ENCODE data around the gene ORM2. TPM values are rescaled to one million over a fixed set of nuclear protein-coding genes. Genes with fewer than 3 reads are reported as not detected.

The ORM2 gene
- polyA plus RNA-seq, 1 donor = not detected

DNA sequence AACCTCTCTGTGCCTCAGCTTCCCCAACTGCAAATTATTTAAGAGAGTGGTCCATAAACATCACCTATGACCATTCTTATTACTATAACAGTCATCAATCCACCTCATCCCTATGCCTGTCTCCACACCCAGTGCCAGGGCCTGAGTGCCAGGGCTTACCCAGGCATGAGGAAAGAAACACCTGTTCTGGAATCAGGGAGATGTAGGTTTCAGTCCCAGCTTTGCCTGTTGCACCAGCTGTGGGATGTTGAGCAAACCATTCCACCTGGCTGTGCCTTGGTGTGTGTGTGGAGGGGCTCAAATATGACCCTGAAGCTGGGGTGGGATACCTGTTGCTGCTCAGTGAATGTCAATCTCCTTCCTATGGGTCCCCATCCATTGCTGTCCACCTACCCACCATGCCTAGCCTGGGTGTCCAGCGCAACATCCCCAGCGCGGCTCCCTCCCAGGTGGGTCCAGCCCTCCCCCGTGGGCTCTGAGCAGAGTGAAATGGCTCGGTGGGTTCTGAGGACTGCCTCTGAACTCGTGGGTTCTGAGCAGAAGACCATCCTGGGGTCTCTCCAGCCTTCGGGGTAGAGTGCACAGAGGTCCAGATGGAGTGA is 41.8 kb downstream of the ORM2 start:
- DNase-seq = no peak

DNA sequence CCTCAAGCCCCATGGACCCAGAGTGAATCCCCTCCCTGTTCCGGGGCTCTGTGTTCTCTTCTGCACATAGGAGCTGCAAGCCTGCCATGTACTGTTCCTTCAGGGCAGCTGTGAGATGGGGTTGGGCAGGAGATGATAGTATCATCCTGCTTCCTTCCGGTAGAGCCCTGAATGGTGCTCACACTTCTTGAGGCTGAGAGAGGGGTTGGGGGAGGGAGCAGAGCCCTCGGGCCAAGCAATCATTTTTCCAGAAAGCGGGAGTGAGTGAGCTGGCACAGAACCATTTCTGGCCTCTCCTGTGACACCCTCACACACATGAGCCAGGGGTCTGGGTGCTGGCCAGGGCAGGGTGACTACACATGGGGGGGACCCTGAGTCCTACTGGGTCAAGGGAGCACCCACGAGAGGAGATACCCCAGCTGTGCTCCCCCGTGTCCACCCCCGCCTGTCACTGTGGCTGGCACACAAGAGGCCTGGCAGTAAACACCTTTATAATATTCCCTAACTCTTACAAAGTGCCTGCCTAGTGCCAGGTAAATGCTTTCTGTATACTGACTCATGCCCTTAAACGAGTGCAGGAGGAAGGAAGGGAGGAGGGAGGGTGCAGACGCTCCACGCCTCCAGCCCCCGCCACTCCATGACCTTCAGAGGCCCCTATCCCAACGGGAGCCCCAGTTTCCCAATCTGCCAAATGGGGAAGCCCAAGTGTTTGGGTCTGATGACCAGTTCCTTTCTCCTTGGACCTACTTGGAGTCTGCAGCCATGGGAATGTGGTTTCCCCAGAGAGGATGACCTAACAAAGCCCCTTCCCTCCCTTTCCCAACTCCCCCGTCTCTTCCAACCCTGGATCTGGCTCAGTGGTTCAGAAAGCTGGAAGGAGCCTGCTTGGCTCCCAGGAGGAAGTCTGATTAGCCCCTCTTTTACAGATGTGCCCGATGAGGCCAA is 42.6 kb downstream of the ORM2 start:
- DNase-seq = no peak

DNA sequence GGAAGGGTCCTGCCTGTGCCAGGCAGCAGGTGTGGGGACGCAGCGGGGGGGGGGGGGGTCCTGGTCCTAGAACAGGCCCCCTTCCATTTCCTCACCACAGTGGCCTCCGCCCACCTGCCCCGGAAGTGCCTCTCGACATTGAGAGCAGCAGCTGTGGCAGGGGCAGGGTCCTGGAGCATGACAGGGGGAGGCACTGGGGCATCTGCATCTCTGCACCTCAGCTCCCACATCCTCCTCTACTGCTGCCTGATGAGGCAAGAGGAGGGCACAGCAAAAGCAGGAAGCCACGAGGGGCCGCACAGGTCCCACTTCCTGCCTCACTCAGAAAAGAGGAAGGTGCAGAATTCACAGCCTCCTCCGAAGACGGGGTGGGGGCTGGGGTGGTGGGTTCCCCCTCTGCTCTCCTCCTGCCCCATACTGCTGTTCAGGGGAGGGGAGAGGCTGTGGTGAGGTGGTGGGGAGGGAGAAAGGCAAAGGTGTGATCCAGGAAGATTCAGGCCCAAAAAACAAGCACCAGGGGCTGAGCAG is 43.3 kb downstream of the ORM2 start:
- no peak for DNase-seq

DNA sequence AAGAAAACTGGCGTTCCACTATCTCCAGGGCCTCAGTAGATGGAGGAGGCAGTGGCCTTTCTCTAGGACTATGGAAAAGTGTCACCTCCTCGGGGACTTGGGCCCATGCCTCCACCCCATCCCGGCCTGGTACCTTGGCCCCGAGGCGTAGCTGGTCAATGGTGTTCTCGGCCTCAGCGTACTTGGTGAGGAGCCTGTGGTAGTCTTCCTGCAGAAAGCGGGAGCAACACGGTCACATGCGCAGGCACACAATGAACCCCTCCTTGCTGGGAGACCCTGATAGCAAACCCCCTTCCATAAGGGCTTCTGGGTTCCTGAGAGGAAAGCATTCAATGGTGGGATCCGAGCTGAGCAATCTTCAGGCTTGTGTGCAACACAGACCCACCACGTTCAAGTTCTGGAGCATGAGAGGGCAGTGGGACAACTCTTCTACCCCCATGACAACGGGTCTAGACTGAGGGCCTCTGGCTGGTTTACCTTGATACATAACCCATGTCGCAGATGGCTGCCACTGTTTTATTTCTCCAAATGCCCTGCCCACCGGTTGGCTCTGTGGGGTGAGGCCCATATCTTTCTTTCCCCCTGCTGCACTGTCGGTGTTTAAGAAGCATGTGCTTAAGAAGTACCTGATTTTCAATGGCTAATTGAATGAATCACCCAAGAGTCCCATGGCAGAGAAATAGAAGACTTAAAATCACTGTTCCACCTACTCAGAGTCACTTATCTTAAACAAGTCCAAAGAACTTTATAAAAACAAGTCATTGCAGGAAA is 44.5 kb downstream of the ORM2 start:
- no peak for DNase-seq

DNA sequence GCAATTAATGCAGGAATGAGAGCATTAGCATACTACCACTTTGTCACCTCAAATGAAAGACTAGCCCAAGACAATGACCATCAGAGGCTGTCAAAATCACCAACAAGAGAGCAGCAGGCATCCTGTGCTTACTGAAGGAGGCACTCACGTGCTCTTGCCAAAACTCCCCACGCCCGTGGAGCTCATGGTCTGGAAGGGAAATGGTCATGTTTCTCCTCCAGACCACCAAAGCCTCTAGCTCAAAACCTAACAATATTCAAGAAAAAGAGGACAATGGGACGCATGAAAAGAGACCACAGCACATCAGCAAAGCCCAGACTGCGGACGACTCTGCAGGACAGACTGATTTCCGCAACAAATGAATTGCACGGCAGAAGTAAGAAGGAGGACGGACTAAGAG is 45.3 kb downstream of the ORM2 start:
- DNase-seq = no peak

DNA sequence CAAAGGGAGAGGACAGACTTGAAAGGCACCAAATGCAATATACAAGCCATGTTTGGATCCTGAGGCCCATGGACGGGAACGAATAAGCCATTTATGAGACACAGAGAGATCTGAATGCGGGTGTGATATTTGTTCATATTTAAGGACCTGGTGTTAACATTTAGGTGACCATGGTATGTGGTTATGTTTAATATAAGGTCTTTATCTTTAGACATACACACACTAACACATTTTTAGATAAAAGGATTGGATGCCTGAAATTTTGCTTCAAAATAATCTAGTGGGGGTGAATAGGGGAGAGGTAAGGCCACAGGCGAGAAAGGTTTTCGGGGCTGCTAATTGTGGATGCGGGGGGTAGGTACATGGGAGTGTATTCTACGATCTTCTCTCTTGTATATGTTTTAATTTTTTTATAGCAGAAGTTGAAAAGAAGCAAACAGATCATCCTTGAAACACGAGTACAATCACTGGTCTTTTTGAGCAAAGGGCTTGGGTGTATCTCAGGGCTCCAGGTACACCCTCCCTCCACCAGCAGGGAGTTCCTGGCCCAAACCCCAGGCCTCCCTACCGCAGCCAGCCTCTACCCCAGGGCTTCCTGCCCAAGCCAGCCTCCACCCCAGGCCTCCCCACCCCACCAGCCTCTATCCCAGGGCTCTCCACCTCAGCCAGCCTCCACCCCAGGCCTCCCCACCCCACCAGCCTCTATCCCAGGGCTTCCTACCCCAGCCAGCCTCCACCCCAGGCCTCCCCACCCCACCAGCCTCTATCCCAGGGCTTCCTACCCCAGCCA is 45.9 kb downstream of the ORM2 start:
- DNase-seq = no peak

DNA sequence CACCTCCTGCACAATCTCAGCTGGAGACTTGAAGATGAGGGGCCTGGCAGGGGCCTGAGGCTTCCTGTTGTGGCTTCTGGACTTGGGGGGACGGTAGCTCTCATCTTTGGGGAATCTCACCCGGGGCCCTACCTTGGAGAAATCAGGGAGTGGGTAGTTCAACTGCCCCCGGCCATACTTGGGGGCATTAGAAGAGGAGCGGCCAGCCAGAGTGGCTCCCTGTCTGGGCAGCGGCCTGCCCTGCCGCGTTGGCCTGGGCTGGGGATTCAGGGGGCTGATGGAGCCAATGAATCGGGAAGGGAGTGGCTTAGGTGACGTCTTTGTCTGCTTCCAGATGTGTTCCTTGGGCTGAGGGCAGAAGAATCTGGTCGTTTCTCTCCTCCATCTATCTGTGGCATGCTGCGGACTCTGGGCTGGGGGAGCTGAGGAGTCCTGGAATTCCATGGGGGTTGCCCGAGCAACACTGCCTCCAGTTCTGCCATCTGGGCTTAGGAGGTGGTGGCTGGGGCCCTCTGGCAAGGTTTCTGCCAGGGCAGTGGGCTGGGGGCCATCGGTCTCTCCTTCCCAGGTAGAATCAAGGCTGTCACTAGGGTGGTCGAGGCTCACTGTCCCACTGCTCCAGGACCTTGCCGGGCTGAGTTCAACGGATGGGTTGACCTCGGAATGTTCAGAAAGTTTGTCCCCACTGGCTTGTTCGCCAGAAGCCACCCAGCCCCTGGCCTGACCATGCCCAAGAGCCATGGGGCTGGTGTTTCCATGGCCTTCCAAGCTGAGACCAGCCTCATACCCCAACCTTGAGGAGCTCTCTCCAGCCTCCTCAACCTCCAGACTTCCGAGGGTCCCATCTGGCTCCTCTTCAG is 47.1 kb downstream of the ORM2 start:
- DNase-seq = no peak

DNA sequence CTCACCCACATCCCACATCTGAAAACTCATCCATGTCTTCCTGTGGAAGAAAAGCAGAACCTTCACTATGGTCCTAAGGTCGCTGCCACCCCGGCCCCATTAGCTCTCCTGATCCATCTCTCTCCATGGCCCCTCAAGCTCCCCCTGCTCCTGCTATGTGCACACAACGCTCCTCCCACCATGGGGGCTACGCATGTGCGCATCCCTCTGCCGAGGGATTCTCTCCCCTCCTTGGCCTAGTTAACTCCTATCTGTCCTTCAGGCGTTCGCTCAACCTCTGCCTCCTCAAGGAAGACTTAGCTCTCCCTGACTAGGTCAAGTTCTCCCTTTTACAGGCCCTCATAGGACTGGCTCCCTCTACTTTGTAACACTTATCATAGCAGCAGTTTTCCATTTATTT is 48.3 kb downstream of the ORM2 start:
- no peak for DNase-seq

DNA sequence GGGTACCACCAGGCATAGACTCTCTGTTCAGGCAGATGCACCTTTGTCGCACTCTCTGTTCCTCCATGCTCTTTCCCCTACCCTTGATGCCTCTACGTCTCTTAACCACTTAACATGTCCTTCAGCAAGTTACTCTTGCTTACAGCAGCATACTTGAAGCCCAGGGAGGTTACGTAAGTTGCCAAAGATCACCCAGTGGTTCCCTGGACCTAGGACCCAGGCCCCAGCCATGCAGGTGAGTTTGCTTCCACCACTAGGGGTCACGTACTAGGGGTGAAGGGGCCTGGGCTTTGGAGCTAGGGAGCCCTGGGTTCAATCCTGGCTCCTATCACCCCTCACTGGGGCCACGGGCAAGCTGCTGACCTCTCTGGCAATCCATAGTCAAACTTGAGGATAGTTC is 49.2 kb downstream of the ORM2 start:
- DNase-seq = no peak

Other genes with a start within 250 kb of the ORM2 start
- 170 TPM for gene KIF12, start 230.6 kb upstream of the ORM2 start, polyA plus RNA-seq (ENCODE audit: insufficient read length)
- gene COL27A1, start 174.3 kb upstream of the ORM2 start, polyA plus RNA-seq (ENCODE audit: insufficient read length) = 45.2 TPM
- gene ORM1, start 6.8 kb upstream of the ORM2 start, polyA plus RNA-seq (ENCODE audit: insufficient read length) = 0.22 TPM
- gene AKNA, start 58.1 kb downstream of the ORM2 start, polyA plus RNA-seq (ENCODE audit: insufficient read length) = 11.3 TPM
- 12.4 TPM for gene WHRN, start 175.6 kb downstream of the ORM2 start, polyA plus RNA-seq (ENCODE audit: insufficient read length)